ENCODE measurements around the gene AP1B1.
A peak's percentile ranks its signal among the peaks of the same experiment; 100 is the strongest.

Gene AP1B1

DNA sequence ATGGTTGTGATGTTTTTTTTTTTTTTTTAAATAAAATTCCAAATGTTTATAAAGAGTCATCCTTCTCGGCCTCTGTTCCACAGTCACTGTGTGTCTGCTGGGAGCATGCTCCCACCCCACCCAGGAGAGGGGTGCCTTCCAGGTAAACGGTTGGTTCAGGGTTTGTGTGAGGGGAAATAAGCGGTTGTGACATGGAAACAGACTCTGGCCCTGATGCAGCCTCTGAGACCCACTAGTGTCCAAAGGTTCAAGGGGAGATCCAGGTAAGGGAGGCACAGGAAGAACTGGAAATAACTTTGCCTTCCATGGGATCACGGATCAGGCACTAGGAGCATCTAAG, 87.9 kb downstream of the AP1B1 start:
- Histone ChIP-seq H3K9ac (ENCODE audit: insufficient read length) (no peak overlapping the region), H3K36me3 (ENCODE audit: insufficient read depth, low read length) (peaks cover 40% of the 10 kb centered on the region), H3K27ac (peak overlapping the region; percentile 36; the same call in 1 of the 2 replicates), H3K9me3 (ENCODE audit: low read depth, low read length) (no peaks in the 10 kb centered on the region), H3K4me3 (no peak overlapping the region)
- DNase-seq (ENCODE audit: low read depth, low spot score): no peak
- TF ChIP-seq POLR2AphosphoS5 (IDR thresholded peaks at IDR 0.05; ENCODE audit: borderline replicate concordance, low read depth, low read length): no peak
- TF ChIP-seq FOXP2 (optimal IDR thresholded peaks at IDR 0.05; ENCODE audit: control extremely low read depth, extremely low read length, insufficient read depth): no peak
- TF ChIP-seq EZH2 (IDR thresholded peaks at IDR 0.05): no peak

DNA sequence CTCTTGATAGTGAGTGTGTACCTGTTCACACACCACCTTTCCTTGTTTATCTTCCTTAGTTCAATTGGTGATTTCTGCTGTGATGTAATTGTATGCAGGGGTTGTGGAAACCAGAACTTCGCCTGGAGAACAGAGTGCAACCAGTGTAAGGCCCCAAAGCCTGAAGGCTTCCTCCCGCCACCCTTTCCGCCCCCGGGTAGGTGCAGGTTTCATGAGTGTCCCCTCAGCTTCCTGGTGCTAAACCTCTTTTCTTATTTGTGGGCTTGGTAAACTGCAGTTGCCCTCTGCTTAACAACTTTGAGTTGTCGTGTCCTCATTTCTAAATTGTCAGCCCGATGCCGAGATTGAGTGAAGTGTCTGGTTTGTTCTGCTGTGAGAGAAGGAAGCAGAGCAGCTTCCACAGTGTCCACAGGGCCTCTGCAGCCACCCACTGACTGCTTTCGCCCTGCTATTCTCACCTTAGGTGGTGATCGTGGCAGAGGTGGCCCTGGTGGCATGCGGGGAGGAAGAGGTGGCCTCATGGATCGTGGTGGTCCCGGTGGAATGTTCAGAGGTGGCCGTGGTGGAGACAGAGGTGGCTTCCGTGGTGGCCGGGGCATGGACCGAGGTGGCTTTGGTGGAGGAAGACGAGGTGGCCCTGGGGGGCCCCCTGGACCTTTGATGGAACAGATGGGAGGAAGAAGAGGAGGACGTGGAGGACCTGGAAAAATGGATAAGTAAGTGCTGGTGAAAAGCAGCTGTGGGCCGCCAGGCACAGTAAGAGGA, 89.1 kb downstream of the AP1B1 start:
- no peak overlapping the region for H3K27ac ChIP-seq
- H3K9ac ChIP-seq (ENCODE audit: insufficient read length): no peak overlapping the region
- H3K9me3 ChIP-seq (ENCODE audit: low read depth, low read length): no peaks in the 10 kb centered on the region
- DNase-seq (ENCODE audit: low read depth, low spot score): no peak
- no peak for TF ChIP-seq POLR2AphosphoS5 (IDR thresholded peaks at IDR 0.05; ENCODE audit: borderline replicate concordance, low read depth, low read length)
- H3K4me3 ChIP-seq: no peak overlapping the region
- peaks cover 50% of the 10 kb centered on the region for H3K36me3 ChIP-seq (ENCODE audit: insufficient read depth, low read length)

DNA sequence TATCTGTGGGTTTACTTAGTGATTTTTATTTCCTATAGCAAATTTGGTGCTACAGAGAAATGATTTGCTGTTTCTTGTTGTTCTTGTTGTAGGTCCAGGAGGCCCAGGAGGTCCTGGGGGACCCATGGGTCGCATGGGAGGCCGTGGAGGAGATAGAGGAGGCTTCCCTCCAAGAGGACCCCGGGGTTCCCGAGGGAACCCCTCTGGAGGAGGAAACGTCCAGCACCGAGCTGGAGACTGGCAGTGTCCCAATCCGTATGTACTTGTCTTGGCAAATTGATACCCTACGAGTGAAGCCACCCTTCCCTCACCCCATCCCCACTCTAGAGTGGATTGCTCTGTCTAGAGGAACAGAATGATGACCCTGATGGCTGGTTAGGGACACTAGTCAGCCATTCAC, 89.7 kb downstream of the AP1B1 start:
- no peak overlapping the region for H3K27ac ChIP-seq
- H3K36me3 ChIP-seq (ENCODE audit: insufficient read depth, low read length): peaks cover 56% of the 10 kb centered on the region
- H3K9me3 ChIP-seq (ENCODE audit: low read depth, low read length): no peaks in the 10 kb centered on the region
- no peak overlapping the region for H3K9ac ChIP-seq (ENCODE audit: insufficient read length)
- H3K4me3 ChIP-seq: no peak overlapping the region
- no peak for DNase-seq (ENCODE audit: low read depth, low spot score)
- TF ChIP-seq EZH2 (IDR thresholded peaks at IDR 0.05) (no peak), POLR2AphosphoS5 (IDR thresholded peaks at IDR 0.05; ENCODE audit: borderline replicate concordance, low read depth, low read length) (no peak), FOXP2 (optimal IDR thresholded peaks at IDR 0.05; ENCODE audit: control extremely low read depth, extremely low read length, insufficient read depth) (no peak)

DNA sequence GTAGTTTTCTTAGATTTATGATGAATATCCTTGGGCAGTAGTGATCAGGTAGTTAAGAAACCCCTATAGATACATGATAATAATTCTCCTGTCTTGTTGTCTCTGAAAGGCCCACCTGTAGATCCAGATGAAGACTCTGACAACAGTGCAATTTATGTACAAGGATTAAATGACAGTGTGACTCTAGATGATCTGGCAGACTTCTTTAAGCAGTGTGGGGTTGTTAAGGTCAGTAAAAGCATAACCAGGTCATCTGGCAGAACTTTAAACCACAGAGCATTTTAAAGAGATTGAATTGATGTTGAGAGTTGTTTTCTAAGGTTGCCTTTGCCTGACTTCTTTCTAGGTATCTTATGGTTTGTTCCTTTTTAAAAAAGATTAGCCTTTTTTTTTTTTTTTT, 96.0 kb downstream of the AP1B1 start:
- H3K4me3 ChIP-seq: no peak overlapping the region
- H3K27ac ChIP-seq: no peak overlapping the region
- TF ChIP-seq POLR2AphosphoS5 (IDR thresholded peaks at IDR 0.05; ENCODE audit: borderline replicate concordance, low read depth, low read length) (no peak), EZH2 (IDR thresholded peaks at IDR 0.05) (no peak), FOXP2 (optimal IDR thresholded peaks at IDR 0.05; ENCODE audit: control extremely low read depth, extremely low read length, insufficient read depth) (no peak)

DNA sequence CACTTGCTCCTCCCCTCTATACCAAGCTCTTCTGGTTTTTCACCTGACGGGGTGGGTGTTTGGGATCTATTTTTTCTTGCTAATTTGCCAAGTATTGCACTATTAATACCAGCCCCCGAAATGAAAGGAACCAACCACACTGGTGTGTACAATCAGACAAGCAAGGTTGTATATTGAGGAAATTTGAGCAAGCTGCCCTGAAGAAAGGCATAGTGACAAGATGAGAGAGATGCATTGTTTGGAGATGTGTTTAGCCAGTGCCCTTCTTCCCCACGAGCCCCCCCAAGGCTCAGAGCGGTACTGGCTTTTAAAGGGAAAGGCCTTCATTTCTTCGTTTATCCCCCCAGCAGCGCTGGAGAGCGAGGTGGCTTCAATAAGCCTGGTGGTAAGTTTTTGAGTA, 97.2 kb downstream of the AP1B1 start:
- no peaks in the 10 kb centered on the region for H3K9me3 ChIP-seq (ENCODE audit: low read depth, low read length)
- H3K36me3 ChIP-seq (ENCODE audit: insufficient read depth, low read length): peaks cover 97% of the 10 kb centered on the region
- no peak overlapping the region for H3K27ac ChIP-seq
- DNase-seq (ENCODE audit: low read depth, low spot score): no peak
- no peak overlapping the region for H3K9ac ChIP-seq (ENCODE audit: insufficient read length)
- no peak overlapping the region for H3K4me3 ChIP-seq
- TF ChIP-seq EZH2 (IDR thresholded peaks at IDR 0.05): no peak
- no peak for TF ChIP-seq POLR2AphosphoS5 (IDR thresholded peaks at IDR 0.05; ENCODE audit: borderline replicate concordance, low read depth, low read length)
- TF ChIP-seq FOXP2 (optimal IDR thresholded peaks at IDR 0.05; ENCODE audit: control extremely low read depth, extremely low read length, insufficient read depth): no peak

More for the DNA sequence above, 96.0 kb downstream of the AP1B1 start:
- Histone ChIP-seq H3K9me3 (ENCODE audit: low read depth, low read length) (no peaks in the 10 kb centered on the region), H3K9ac (ENCODE audit: insufficient read length) (no peak overlapping the region), H3K36me3 (ENCODE audit: insufficient read depth, low read length) (peaks cover 97% of the 10 kb centered on the region)
- DNase-seq (ENCODE audit: low read depth, low spot score): no peak

DNA sequence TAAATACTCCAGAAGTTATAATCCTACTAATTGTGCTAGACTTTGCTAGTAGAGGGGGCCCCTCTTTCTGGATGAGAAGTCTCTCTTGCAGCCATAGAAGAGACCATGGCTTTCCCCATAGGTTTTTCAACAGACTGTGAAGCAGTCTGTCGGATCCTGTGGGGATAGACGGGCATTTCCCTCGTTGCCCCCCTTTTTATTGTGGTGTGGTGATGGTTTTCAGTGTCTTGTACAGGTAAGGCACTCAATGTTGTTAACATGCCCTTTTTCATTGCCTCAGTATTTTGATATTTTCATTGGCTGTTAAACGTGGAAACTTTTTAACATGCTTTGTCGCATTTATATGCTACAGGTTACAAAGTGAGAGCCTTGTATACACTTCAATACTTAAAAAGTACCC, 98.3 kb downstream of the AP1B1 start:
- DNase-seq (ENCODE audit: low read depth, low spot score): no peak
- TF ChIP-seq FOXP2 (optimal IDR thresholded peaks at IDR 0.05; ENCODE audit: control extremely low read depth, extremely low read length, insufficient read depth) (no peak), POLR2AphosphoS5 (IDR thresholded peaks at IDR 0.05; ENCODE audit: borderline replicate concordance, low read depth, low read length) (no peak), EZH2 (IDR thresholded peaks at IDR 0.05) (no peak)
- Histone ChIP-seq H3K9me3 (ENCODE audit: low read depth, low read length) (no peaks in the 10 kb centered on the region), H3K9ac (ENCODE audit: insufficient read length) (no peak overlapping the region), H3K27ac (no peak overlapping the region), H3K4me3 (no peak overlapping the region), H3K36me3 (ENCODE audit: insufficient read depth, low read length) (peaks cover 97% of the 10 kb centered on the region)

DNA sequence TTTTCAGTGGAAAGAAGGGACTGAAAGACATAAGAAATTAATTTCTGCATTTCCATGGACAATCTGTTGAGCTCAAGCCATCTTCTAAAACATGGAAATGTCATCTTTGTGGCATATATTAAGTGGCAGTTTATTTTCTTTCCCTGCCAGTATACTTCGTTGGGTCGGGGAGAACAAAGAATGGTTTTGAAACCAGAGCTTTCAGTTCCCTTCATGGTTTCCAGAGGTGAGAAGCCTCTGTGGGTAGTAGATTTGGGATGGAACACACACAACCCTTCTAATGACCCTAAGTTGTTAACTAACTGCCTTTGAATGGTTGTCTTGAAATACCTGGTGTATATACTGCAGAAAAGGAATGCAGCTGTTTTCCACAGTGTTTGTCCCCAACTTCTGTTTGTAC, 99.5 kb downstream of the AP1B1 start:
- Histone ChIP-seq H3K36me3 (ENCODE audit: insufficient read depth, low read length) (peaks cover 98% of the 10 kb centered on the region), H3K9me3 (ENCODE audit: low read depth, low read length) (no peaks in the 10 kb centered on the region), H3K9ac (ENCODE audit: insufficient read length) (no peak overlapping the region), H3K4me3 (no peak overlapping the region), H3K27ac (no peak overlapping the region)
- DNase-seq (ENCODE audit: low read depth, low spot score): no peak
- no peak for TF ChIP-seq EZH2 (IDR thresholded peaks at IDR 0.05)
- no peak for TF ChIP-seq POLR2AphosphoS5 (IDR thresholded peaks at IDR 0.05; ENCODE audit: borderline replicate concordance, low read depth, low read length)
- no peak for TF ChIP-seq FOXP2 (optimal IDR thresholded peaks at IDR 0.05; ENCODE audit: control extremely low read depth, extremely low read length, insufficient read depth)

DNA sequence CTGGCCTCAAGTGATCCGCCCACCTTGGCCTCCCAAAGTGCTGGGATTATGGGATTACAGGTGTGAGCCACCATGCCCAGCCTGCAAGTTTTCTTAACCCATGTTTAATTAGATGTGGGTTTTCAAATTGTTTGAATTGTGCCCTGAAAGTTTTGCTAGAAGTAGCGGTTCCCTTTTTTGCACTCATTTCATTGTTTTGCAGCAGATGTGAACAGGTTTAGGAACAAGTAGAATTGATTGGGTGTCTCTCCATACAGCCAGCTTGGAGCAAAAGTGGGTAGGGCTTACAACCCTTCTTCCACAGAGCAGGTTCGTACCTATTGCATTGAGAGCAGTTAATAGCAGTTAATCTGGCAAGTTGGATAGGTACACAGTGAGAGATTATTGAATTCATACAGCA, 104.2 kb downstream of the AP1B1 start:
- no peak for DNase-seq (ENCODE audit: low read depth, low spot score)
- peaks cover 99% of the 10 kb centered on the region for H3K36me3 ChIP-seq (ENCODE audit: insufficient read depth, low read length)
- TF ChIP-seq FOXP2 (optimal IDR thresholded peaks at IDR 0.05; ENCODE audit: control extremely low read depth, extremely low read length, insufficient read depth) (no peak), EZH2 (IDR thresholded peaks at IDR 0.05) (no peak), POLR2AphosphoS5 (IDR thresholded peaks at IDR 0.05; ENCODE audit: borderline replicate concordance, low read depth, low read length) (no peak)
- H3K9ac ChIP-seq (ENCODE audit: insufficient read length): no peak overlapping the region
- H3K4me3 ChIP-seq: no peak overlapping the region
- no peaks in the 10 kb centered on the region for H3K9me3 ChIP-seq (ENCODE audit: low read depth, low read length)
- H3K27ac ChIP-seq: no peak overlapping the region

DNA sequence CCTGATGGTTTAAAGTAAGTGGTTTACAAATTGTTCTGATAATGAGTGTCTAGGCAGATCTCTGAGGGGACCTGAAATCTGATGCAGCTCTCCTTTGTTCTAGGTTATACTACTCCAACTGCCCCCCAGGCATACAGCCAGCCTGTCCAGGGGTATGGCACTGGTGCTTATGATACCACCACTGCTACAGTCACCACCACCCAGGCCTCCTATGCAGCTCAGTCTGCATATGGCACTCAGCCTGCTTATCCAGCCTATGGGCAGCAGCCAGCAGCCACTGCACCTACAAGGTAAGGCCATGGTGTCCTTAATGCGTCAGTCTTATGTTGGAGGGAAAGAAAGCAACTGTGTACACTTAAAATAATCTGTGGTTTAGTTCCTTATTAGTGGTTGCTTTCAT, 110.4 kb downstream of the AP1B1 start:
- H3K27ac ChIP-seq: peak overlapping the region; percentile 34; the same call in 1 of the 2 replicates
- no peak for DNase-seq (ENCODE audit: low read depth, low spot score)
- H3K4me3 ChIP-seq: no peak overlapping the region
- H3K9ac ChIP-seq (ENCODE audit: insufficient read length): no peak overlapping the region
- peaks cover 99% of the 10 kb centered on the region for H3K36me3 ChIP-seq (ENCODE audit: insufficient read depth, low read length)
- no peaks in the 10 kb centered on the region for H3K9me3 ChIP-seq (ENCODE audit: low read depth, low read length)
- TF ChIP-seq FOXP2 (optimal IDR thresholded peaks at IDR 0.05; ENCODE audit: control extremely low read depth, extremely low read length, insufficient read depth): no peak
- TF ChIP-seq POLR2AphosphoS5 (IDR thresholded peaks at IDR 0.05; ENCODE audit: borderline replicate concordance, low read depth, low read length): no peak
- no peak for TF ChIP-seq EZH2 (IDR thresholded peaks at IDR 0.05)
